HG03175 (cell line): ENCODE results near the gene ADD3.

ENCODE experiments used
- ATAC-seq: cut with Tn5 transposase; IDR thresholded peaks from one replicate; pipeline ENCODE4 v1.9.1; 2021; ENCODE audit warnings: mild to moderate bottlenecking, moderate library complexity; ENCODE audit not compliant: unreplicated experiment

The ADD3 gene

DNA sequence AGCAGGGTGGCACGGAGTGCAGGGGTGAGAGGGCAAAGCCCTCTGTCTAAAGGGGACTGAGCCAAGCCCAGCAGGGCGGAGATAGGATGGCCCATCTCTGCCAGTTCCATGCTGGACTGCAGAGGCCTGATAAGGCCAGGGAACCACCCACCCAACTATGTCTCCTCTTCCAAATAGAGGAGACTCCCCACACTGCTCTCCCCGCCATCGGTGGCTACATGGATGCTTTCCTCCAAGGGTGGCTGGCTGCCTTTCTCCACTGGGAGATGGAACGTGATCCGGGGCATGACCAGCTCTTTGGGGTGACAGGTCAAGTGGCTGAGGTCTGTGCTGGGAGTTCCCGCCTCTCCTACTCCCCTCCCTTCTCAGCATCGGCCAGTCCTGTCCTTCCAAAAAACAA lies 141.5 kb downstream of the ADD3 start:
- no peak for ATAC-seq

DNA sequence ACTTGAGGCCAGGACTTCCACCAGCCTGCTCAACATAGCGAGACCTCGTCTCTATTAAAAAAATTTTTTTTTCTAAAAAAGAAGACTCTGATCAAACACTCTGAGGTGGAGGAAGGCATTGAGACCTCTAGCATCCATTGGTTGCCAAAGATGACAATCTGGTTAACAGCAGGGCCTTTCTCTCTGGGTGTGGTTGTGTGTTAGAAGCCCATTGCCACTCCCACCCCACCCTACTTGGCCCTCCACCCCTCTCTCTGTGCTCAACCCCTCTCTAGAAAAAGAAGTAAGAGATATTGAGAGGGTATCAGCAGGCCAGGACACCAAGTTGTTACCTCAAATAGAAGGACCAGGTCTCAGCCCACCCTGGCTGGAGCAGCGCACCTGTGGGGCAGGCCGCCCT lies 142.3 kb downstream of the ADD3 start:
- no peak for ATAC-seq

DNA sequence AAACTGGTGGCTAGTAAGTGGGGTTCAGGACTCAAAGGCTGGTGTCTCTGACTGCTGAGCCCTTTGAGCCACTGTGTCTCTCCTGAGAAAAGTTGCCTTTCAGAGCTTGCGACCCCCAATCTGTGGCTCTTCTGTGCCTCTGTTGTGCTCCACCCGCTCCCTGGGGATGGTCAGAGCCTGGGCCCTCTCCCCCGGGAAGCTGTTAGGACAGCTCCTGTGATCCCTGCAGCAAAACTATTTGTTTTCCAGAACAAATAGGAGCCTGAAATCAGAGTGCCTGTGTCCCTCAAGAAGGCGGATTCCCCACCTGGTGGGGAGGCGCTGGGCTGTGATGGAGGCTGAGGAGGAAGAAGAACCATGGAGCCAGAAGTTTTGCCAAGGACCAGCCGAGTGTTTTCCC lies 143.2 kb downstream of the ADD3 start:
- ATAC-seq = no peak

DNA sequence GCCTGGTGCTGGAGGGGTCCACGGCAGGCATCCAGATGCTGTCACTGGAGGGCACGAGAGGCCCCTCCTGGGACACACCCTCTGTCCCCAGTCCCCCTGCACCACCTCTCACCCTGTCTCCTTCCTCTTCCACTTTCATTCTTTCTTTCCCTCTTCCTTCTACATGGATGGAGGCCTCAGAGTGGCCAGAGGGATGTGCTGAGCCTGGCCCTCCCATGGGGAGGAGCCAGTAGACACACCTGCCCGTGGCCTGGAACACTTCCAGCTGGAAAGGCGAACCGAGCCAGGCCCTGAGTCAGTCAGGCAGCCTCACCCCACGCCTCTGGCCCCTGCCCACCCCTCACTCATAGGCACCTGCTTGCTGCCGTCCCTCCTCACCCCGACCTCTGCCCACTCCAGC lies 143.7 kb downstream of the ADD3 start:
- no peak for ATAC-seq

DNA sequence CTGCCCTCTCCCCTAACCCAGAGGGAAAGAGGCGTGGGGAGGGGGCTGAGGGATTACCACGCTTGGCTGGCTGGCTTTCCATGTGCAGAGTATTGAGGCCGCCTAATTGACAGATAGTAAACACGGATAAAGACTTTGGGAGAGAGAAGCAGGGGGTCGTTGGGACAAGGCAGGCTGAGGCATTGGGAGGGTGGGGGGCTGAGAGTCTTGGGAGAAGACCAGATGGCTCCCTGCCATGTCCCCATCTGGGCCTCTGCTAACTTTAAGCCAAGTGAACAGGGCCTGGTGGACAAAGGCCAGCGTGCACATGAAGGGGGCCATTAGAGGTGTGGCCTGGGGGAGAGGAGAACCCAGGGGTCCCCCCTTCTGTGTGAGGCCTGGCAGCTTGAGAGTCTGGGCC lies 144.2 kb downstream of the ADD3 start:
- ATAC-seq = no peak

DNA sequence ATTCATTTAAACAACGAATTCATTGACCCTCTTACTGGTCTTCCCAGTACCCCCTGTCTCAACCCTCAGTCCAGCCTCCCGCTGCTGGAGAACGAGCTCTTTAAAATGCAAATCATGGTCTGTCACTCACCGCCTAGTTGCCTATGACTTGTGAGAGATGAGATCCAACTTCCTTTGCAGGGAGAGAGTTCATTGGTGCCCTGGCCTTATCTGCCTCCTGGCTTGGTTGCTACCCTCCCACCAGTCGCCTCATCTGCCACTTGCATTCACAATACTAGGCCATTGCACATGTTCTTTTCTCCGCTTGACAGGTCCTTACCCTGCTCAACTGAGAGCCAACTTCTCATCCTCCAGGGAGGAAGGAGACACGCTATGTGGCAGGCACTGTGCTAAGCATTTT lies 145.6 kb downstream of the ADD3 start:
- ATAC-seq = no peak

DNA sequence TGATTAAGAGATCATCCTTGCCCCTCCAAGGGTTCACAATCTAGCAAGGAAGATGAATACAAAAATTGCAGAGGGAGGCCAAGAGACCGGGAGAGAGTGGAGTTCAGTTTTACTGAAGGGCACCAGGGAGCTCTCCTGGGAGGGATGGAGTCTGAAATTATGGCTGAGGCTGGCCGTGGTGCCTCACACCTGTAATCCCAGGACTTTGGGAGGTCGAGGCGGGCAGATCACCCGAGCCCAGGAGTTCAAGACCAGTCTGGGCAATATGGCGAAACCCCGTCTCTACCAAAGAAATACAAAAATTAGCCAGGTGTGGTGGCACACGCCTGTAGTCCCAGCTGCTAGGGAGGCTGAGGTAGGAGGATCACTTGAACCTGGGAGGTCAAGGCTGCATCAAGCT lies 148.3 kb downstream of the ADD3 start:
- ATAC-seq = no peak

DNA sequence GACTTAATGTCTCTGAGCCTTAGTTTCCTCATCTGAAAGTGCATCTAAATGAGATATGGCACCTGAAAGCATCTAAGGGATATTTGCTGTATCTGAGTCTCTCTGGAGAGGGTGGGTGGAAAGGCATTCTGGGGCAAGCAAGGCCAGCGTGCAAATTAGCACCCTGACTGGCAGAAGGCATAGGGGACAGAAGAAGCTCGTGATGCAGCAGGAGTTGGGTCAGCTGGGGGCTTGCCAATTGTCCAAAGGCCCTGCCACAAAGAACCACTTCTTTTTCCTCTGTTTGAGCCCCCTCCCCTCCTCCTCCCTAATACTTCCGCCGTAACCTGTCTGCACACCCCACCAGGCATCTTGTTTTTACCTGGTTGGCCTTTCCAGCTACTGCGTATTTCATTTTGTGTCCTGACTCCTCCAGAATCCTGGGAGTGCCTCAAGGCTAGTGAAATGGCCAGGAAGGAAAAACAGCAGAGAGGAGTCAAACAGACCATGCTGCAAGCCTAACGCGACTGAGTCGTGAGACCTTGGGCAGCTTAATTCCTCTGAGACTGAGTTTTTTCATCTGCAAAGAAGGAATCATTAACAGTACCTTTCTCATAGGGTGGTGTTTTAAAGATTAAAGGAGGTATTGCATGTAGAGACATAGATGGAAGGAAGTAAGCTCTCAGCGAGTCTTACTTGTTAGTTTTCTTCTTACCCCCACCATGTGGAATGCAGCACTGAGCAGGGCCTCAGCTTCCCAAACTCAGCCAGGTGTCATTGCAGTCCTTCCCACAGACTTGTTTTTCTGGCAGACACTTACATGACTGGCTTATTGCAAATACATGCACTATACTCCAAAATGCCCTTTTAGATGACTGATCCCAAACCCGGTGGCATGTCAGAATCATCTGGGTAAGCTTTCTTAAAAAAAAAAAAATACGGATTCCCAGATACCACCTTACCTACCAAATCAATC lies 150.5 kb downstream of the ADD3 start:
- no peak for ATAC-seq

DNA sequence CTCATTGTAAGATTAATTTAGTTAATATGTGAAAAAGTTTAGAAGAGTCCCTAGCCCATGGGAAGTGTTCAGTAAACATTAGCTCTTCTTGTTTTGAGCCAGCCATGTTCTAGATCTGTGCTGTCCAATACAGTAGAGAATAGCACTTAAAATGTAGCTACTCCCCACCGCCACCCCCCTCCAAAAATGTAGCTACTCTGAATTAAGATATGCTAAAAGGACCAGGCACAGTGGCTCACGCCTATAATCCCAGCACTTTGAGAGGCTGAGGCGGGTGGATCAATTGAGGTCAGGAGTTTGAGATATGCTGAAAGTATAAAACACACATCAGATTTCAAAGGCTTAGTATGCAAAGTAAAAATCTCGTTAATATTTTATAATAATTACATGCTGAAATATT lies 152.3 kb downstream of the ADD3 start:
- no peak for ATAC-seq

DNA sequence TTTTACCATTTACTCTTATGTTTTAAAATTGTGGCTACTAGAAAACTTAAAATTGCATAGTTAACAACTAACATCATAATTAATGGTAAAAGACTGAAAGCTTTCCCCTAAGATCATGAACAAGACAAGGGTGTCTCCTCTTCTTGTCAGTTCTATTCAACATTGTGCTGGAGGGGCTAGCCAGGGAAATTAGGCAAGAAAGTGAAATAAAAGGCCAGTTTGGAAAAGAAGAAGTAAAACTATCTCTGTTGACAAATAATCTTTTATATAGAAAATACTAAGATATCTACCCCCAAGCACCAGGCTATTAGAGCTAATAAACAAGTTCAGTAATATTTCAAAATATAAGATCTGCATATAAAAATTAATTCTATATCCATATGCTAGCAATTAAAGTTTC lies 152.7 kb downstream of the ADD3 start:
- no peak for ATAC-seq

DNA sequence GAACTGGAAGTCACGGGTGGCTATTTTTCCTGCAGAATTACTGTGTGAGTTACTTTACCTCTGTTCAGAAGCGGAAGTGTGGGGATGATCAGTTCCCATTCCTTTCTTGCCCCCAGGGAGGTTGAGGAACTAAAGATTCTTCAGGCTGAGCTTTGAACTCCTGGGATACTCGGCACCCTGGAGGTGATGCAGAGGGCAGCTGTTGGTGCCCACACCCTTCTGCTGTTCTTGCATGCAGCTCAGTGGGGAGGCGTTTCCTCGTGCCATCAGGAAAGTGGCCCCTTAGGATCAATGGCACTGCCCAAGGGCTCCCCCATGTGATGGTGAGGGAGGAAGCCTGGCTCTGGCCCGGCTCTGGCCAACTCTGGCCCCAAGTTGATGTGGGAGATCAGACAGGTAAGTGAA lies 155.0 kb downstream of the ADD3 start:
- no peak for ATAC-seq

DNA sequence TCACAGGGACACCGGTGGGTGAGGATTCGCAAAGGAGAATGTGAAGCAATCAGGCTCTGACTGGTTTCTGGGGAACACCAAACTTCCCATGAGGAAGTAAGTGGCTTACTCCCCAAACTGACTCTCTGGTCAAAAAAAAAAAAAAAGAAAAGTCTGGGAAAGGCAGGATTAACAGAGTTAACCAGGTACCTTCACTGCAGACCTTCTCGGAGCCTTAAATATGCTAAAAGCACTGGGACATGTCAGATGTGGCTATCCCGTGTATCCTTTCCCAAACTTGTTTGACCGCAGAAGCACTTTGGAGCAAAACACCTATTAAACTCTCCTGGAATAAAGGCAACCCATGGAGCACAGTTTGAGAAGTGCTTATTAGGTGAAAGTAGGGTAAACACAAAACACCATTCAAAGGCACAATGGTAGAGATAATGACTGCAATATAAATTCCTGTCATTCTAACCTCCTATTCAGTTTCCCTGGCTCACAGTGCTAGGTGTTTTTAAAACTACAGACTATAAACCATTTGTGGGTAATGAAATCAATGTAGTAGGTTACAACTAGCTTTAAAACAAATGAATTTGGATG lies 155.5 kb downstream of the ADD3 start:
- ATAC-seq = no peak

DNA sequence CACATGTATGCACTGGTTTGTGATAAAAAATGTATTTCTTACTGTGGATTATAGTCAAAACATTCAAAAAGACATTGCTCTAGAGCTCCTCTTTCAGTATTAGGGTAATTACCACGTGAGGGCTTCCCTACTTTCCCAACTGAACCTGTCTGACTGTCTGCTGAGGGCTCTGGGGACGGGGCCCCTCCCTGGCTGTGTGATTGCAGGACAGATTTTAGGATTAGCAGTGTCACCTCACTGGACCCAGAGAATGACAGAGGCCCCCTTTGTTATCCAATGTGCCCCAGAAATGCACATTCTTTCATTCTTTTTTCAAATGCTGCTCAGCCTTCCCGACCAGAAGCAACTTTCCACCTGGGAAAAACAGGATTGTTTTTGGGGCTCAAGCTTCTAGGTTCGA lies 156.1 kb downstream of the ADD3 start:
- ATAC-seq = no peak

DNA sequence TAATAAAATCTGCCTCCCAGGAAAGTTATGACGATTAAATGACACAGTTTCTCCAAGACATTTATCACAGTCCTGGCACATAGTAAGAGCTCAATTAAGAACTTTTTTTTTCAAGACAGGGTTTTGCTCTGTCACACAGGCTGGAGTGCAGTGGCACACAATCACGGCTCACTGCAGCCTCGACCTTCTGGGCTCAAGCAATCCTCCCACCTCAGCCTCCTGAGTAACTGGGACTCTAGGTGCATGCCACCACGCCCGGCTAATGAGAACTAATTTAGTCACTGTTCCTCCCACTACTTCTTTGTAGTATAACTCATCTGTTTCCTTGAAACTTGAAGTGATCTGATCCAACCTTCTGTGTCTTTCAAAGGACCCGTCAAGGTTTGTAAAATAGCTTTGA lies 157.5 kb downstream of the ADD3 start:
- ATAC-seq = no peak

DNA sequence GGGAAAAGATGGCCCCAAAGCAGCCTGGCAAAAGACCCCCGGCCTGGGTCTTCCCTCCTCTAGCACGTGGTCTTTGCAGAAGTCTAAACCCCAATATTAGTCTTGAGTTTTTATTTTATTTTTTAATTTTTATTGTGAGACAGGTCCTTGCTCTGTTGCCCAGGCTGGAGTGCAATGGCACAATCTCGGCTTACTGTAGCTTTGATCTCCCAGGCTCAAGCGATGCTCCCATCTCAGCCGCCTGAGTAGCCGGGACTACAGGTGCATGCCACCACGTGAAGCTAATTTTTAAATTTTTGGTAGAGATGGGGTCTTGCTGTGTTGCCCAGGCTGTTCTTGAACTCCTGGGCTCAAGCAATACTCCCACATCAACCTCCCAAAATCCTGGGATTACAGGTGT lies 159.4 kb downstream of the ADD3 start:
- ATAC-seq = no peak

DNA sequence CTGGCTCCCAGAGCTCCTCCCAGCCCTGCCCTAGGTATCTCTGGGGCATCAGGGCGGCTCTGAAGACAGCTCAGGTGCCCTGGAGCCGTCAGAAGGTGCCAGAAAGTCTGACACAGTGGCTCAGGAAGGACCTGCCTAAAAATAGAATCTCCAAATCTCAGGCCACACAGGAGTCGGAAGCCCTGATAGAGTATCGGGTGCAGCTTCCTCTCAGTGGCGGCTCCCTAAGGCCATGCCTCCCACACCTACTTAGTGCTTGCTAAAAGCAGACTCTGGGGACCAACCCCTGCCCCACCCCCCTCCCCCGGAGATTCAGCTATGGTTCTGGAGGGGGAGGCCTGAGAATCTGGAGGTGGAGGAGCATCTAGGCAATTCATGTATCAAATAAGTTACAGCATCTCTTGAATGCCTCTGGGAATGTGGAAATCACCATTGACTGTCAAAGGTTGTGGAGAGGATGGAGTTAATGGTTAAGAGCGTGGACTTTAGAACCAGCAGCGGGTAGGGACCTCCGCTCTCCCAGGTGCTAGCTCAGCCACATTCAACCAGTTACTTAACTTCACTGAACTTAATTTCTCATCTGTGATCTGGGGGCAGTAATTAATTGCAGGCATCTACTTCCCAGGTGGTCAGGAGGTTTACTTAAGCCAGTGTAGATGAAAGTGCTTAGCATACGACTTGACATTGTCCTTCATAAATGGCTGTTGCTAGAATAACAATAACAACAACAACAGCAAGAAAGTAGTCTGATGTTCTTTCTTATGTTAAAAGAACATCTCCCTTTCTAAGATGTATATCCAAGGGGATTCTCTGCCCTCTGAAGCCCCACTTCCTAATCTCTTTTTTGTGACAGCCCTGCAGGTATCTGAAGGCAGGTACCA lies 161.1 kb downstream of the ADD3 start:
- no peak for ATAC-seq

DNA sequence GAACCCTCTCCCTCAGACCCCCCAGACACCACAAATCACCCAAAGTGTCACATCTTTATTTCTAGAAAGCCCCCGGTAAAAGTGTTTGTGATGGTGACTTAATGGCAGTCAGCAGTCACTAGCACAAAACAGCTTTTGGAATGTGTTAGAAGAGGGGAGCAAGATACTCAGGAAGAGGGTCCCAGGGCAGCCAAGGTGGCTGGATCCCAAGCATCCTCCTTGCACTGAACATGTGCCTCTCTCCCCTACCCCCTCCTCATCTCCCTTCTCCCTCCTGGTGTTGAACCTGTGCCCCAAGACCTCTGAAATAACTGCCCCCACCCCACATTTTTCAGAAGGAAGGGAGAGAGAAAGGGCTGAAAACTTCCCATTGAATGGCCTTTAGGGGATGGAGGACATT lies 161.8 kb downstream of the ADD3 start:
- ATAC-seq = no peak

DNA sequence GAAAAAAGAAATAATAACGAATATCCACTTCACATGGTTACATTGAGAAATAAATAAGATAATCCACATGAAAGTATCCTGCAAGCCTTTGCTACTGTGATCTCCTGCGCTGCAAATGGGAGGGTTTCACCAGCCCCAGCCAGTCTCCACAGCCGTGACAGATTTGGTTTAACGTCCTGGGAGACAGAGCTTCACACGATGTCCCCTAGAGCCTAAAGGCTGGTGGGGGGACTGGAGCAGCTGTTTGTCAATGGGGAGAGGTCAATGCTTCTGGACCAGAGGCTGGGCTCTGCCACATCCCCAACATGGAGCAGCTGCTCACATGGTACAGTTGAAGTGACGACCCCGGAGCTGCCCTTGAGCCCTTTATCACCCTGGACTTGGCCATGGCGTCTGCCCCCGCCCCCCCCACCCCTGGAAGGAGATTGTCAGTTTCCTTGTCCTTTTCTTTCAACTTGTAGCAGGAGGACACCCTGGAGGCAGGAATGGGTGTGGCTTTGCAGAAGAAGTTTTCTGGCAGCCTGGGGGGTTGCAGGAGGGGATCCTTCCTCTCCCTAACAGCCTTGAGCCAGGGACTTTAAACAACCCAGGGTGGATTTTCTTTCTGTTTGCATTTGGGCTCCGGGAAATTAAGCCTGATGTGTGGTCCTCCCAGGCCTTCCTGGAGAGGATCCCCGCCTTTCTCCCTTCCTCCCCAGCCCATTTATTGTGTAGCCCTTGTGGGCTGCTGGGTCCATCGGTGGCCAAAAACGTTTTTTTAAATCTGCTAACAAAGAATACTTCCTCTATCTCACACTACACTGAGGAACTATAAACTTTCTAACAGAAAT lies 162.6 kb downstream of the ADD3 start:
- no peak for ATAC-seq

DNA sequence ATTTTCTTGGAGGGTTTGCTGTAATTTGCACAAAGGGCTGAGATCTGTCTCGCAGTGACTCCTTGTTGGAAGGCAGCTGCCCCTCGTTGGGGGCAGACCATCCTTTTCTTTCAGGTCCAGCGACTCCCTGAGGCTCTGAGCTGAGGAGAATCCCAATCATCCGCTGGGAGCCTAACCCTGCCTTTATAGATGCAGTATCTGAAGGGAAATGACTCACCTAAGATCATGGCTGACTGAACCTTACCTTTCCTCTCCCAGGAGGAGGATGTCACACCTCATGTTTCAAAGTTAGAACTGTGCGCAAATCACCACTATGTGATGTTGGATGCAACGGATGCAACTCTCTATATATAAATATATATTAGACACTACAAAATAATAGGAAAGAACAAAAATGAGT lies 163.2 kb downstream of the ADD3 start:
- no peak for ATAC-seq

DNA sequence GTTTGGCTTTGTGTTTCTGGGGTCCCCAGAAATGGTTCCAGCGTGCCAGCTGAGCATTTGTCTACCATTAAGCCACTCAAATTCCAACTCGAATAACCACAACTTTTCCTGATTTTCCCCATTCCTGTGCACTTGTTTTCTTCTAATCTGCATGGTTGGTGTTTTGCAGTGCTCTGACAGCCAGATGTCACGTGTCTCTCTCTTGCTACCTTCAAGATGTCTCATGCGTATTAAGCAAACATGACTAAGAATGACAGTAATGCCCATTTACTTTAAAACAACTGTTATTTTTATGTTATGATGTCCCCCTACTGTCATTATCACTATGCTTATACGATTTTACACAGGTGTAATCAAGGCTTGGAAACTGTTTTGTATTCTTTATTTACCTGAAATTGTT lies 164.4 kb downstream of the ADD3 start:
- ATAC-seq = no peak

DNA sequence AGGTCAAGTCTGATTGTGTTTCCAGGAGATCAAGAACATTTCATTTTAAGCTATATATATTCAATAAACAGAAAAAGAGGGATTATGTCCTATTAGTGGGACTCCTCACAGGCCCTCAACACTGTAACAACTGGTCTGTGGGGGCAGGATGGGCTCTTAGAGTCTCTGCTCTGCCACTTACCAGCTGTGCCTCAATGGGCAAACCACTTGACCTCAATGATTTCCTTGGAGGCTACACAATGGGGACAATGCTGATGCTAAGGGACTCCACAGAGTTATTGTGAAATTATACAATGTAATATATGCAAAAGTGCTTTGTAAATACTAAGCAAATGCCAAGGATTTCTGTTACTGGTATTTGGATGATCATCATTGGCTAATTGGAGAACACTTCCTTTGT lies 166.4 kb downstream of the ADD3 start:
- ATAC-seq = no peak
